Lung (tissue), 12 donors: ENCODE data around the gene GRK3. TPM values are rescaled to one million over a fixed set of nuclear protein-coding genes. Genes with fewer than 3 reads are reported as not detected.
"Not testable (repeated sequence)": the region's sequence is repeated elsewhere in the genome, so short reads cannot be mapped to it uniquely, and the experiment has no call there.

ENCODE experiments used
- ATAC-seq: fragments of 200-7000 bp; cut with Tn5 transposase; one replicate; pipeline ENCODE4 v1.9.1; 2020; ENCODE audit warnings: moderate number of reproducible peaks; ENCODE audit not compliant: insufficient read depth, low FRiP score
- DNase-seq, 3 donors: peaks; one replicate each; pipeline ENCODE4 v3.0.0-alpha.2; 2013 to 2017
- H3K27ac ChIP-seq, 2 donors: one replicate each; pipeline ENCODE4 v1.5.1; 2013; ENCODE audit warnings: mild to moderate bottlenecking in 2 of 2, moderate library complexity in 2 of 2, control low read depth in 1 of 2, inconsistent platforms in 1 of 2, low read depth in 1 of 2, low read length in 1 of 2
- H3K27me3 ChIP-seq, 3 donors: one replicate each; pipeline ENCODE4 v1.5.1; 2013; ENCODE audit warnings: low read length in 2 of 3; ENCODE audit not compliant: control insufficient read depth in 3 of 3, insufficient read depth in 3 of 3
- H3K36me3 ChIP-seq, 4 donors: one replicate each; pipeline ENCODE4 v1.5.1; 2013; ENCODE audit warnings: low read length in 4 of 4, mild to moderate bottlenecking in 1 of 4, moderate library complexity in 1 of 4; ENCODE audit not compliant: control insufficient read depth in 4 of 4, insufficient read depth in 4 of 4
- H3K4me1 ChIP-seq, 5 donors: one replicate each; pipeline ENCODE4 v1.5.1; 2013; ENCODE audit warnings: low read length in 5 of 5, mild to moderate bottlenecking in 2 of 5, moderate library complexity in 1 of 5; ENCODE audit not compliant: control insufficient read depth in 5 of 5, insufficient read depth in 5 of 5
- H3K4me3 ChIP-seq: one replicate; pipeline ENCODE4 v1.5.1; 2013; ENCODE audit warnings: mild to moderate bottlenecking, control low read depth, moderate library complexity
- H3K9ac ChIP-seq, 2 donors: one replicate each; pipeline ENCODE4 v1.5.1; 2013; ENCODE audit warnings: low read length in 2 of 2, control low read depth in 1 of 2; ENCODE audit not compliant: insufficient read depth in 1 of 2
- H3K9me3 ChIP-seq, 4 donors: one replicate each; pipeline ENCODE4 v1.5.1; 2013; ENCODE audit warnings: low read length in 3 of 4, mild to moderate bottlenecking in 1 of 4, moderate library complexity in 1 of 4; ENCODE audit not compliant: control insufficient read depth in 4 of 4, insufficient read depth in 3 of 4
- CTCF ChIP-seq: IDR thresholded peaks from 2 replicates; pipeline ENCODE4 v1.5.1; 2012; ENCODE audit warnings: mild to moderate bottlenecking; ENCODE audit errors: control extremely low read depth, extremely low read depth
- WGBS, 2 donors: extraction: QIAGEN DNeasy Blood & Tissue Kit; methylation state at CpG; one replicate each; pipeline ENCODE4 v1.1.7; 2013; 5-methylcytosine and 5-hydroxymethylcytosine counted together
- polyA plus RNA-seq, 2 donors: library from polyadenylated mRNA; stranded (reverse); fragments of 200-250 nt; gene quantifications; one replicate each; pipeline ENCODE4 v1.2.1, GENCODE V29; 2013
- total RNA-seq, 2 donors: library from RNA; depleted of rRNA in 1 of 2; stranded (reverse); fragments of >200 nt in 1 of 2; gene quantifications; one replicate each; pipeline ENCODE4 v1.2.1, GENCODE V29; 2014 to 2021
- donor health status: control.
- donor health status: control.
- donor health status: Bipolar disorder and iron deficiency.
- donor health status: healthy.
- donor health status: DM: yes; HTN: yes; CAD: no.

GRK3 gene
- total and polyA plus RNA-seq, 4 donors: 5.0 to 27.3 (median 18.0) TPM

DNA sequence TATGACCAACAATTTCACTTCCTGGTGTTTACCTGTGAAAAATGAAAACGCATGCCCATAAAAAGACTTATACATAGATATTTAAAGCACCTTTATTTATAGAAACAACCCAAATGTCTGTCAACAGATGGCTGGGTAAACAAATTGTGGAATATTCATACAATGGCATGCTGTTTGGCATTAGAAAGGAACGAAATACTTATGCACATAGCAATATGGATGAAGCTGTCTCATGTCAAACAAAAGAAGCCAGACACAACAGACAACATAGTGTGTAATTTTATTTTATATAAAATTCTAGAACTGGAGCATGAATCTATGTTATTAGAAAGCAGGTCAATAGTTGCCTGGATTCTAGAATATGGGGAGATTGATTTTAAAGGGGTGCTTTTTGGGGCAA is 38.0 kb downstream of the GRK3 start:
- no peak for ATAC-seq
- DNase-seq: no peak
- no peak overlapping the region for H3K9ac ChIP-seq
- WGBS, 2 donors: 80 to 95% methylated on average over 2 of the region's 2 CpGs
- H3K9me3 ChIP-seq: no peaks in the 10 kb centered on the region
- no peak for TF ChIP-seq CTCF
- no peaks in the 10 kb centered on the region for H3K27me3 ChIP-seq
- no peak overlapping the region for H3K4me3 ChIP-seq
- no peak overlapping the region for H3K27ac ChIP-seq
- no peaks in the 10 kb centered on the region for H3K36me3 ChIP-seq
- peaks cover 0 to 4% (median 0%) of the 10 kb centered on the region in 5 donors for H3K4me1 ChIP-seq

- peaks cover 0 to 4% (median 0%) of the 10 kb centered on the region in 5 donors for H3K4me1 ChIP-seq
- no peaks in the 10 kb centered on the region for H3K9me3 ChIP-seq
- TF ChIP-seq CTCF: no peak
- no peak overlapping the region for H3K27ac ChIP-seq
- no peaks in the 10 kb centered on the region for H3K36me3 ChIP-seq
- DNase-seq (no peak), ATAC-seq (no peak)
- no peak overlapping the region for H3K9ac ChIP-seq
- no peak overlapping the region for H3K4me3 ChIP-seq
- 84 to 88% methylated on average over 6 of the region's 6 CpGs for WGBS, 2 donors
- H3K27me3 ChIP-seq: no peaks in the 10 kb centered on the region
Observed at GRCh38 chr22:25602916-25603315, 38.4 kb downstream of the GRK3 start.

DNA sequence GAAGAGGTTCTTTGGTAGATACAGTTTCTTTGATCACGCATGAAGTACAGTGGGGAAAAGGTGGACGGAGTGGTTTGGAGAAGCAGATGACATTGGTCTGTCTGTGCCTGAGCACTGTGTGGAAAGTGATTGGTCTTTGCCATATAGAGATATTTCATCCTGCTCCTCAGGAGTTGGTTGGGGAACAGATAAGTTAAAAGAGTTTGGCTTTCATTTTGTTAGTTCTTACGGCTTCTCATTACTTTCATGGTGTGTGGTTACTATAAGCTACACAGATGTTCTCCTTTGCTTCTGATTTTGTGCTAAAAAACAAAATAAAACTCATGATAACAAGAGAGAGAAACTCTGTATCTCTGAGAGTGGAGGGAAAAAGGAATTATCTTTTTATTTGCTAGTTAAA is 40.7 kb downstream of the GRK3 start:
- not testable (repeated sequence) for H3K9ac ChIP-seq, ATAC-seq, H3K9me3 ChIP-seq, DNase-seq, H3K4me1 ChIP-seq, H3K36me3 ChIP-seq, H3K27ac ChIP-seq, H3K27me3 ChIP-seq, H3K4me3 ChIP-seq
- WGBS, 2 donors: 91 to 95% methylated on average over 3 of the region's 3 CpGs

GRCh38 chr22:25605565-25605964 is 41.1 kb downstream of the GRK3 start:
- not testable (repeated sequence) for H3K4me1 ChIP-seq, H3K36me3 ChIP-seq, DNase-seq, H3K27me3 ChIP-seq, H3K27ac ChIP-seq, ATAC-seq, H3K9ac ChIP-seq, H3K9me3 ChIP-seq, H3K4me3 ChIP-seq
- 87 to 89% methylated on average over 4 to 5 of the region's 5 CpGs for WGBS, 2 donors

- WGBS, 2 donors: 95 to 98% methylated on average over 1 of the region's 1 CpG
- H3K27me3 ChIP-seq: not testable (repeated sequence)
Observed at GRCh38 chr22:25611284-25611683, 46.8 kb downstream of the GRK3 start.

GRCh38 chr22:25613131-25613530 is 48.7 kb downstream of the GRK3 start:
- H3K27me3 ChIP-seq, H3K36me3 ChIP-seq, DNase-seq, H3K4me1 ChIP-seq, H3K9me3 ChIP-seq, ATAC-seq, H3K27ac ChIP-seq, H3K4me3 ChIP-seq, H3K9ac ChIP-seq: not testable (repeated sequence)
- WGBS, 2 donors: no CpG with 5 or more reads among the region's 3 CpGs

More at GRCh38 chr22:25611284-25611683, 46.8 kb downstream of the GRK3 start:
- H3K4me3 ChIP-seq, H3K9me3 ChIP-seq, ATAC-seq, H3K27ac ChIP-seq, H3K36me3 ChIP-seq, H3K9ac ChIP-seq, DNase-seq, H3K4me1 ChIP-seq: not testable (repeated sequence)

GRCh38 chr22:25613558-25613957 is 49.1 kb downstream of the GRK3 start:
- not testable (repeated sequence) for H3K36me3 ChIP-seq, H3K4me3 ChIP-seq, H3K9me3 ChIP-seq, H3K27ac ChIP-seq, H3K27me3 ChIP-seq, ATAC-seq, H3K9ac ChIP-seq, H3K4me1 ChIP-seq, DNase-seq
- 92 to 100% methylated on average over 3 of the region's 4 CpGs for WGBS, 2 donors
